Osteocyte (in vitro differentiated cells): ENCODE results near the gene LPIN3. TPM values are rescaled to one million over a fixed set of nuclear protein-coding genes. Genes with fewer than 3 reads are reported as not detected.

Source experiments
- DNase-seq: peaks from one replicate; pipeline ENCODE4 v3.0.0; 2021; ENCODE audit warnings: mixed read lengths; ENCODE audit not compliant: unreplicated experiment; ENCODE audit errors: extremely low spot score
- H3K27ac Mint-ChIP-seq: one replicate; pipeline ENCODE4 v1.8.0; 2021; ENCODE audit warnings: mild to moderate bottlenecking, mixed read lengths; ENCODE audit not compliant: unreplicated experiment
- H3K27me3 Mint-ChIP-seq: one replicate; pipeline ENCODE4 v1.8.0; 2021; ENCODE audit warnings: mixed read lengths; ENCODE audit not compliant: unreplicated experiment
- H3K36me3 Mint-ChIP-seq: one replicate; pipeline ENCODE4 v1.8.0; 2021; ENCODE audit warnings: mixed read lengths; ENCODE audit not compliant: unreplicated experiment
- H3K4me1 Mint-ChIP-seq: one replicate; pipeline ENCODE4 v1.8.0; 2021; ENCODE audit warnings: mixed read lengths; ENCODE audit not compliant: unreplicated experiment
- H3K4me3 Mint-ChIP-seq: one replicate; pipeline ENCODE4 v1.8.0; 2021; ENCODE audit warnings: mild to moderate bottlenecking, moderate library complexity, mixed read lengths; ENCODE audit not compliant: unreplicated experiment
- H3K9me3 Mint-ChIP-seq: one replicate; pipeline ENCODE4 v1.8.0; 2021; ENCODE audit warnings: mixed read lengths; ENCODE audit not compliant: unreplicated experiment
- total RNA-seq: library from RNA; stranded (reverse); gene quantifications from 2 replicates; pipeline ENCODE4 v1.2.1, GENCODE V29; 2021
- TF ChIP-seq, protein P1 (sequence below): fragments of 200-600 bp; sonication (generic); IDR thresholded peaks from 2 replicates; pipeline ENCODE4 v1.5.0; 2021; ENCODE audit warnings: antibody characterized with exemption, mild to moderate bottlenecking, moderate library complexity

Gene LPIN3
- total RNA-seq, 1 donor from 2014 or later, result 2.9 TPM

DNA sequence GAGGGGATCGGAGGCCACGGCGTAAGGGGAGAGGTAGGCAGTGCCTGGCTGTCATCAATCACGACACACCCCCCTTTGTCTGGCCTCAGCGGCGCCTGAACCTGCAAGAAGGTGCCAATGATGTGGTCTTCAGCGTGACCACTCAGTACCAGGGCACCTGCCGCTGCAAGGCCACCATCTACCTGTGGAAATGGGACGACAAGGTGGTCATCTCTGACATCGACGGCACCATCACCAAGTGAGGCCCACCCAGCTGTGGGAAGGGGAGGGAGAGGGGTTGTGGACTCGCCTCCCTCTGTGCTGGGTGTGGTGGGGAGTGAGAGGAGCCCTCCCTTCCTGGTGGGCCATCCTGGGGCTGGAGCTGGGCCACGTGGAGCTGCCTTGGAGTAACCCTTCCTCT, 16.3 kb downstream of the LPIN3 start:
- DNase-seq, result no peak
- no peak overlapping the region for H3K27ac Mint-ChIP-seq

DNA sequence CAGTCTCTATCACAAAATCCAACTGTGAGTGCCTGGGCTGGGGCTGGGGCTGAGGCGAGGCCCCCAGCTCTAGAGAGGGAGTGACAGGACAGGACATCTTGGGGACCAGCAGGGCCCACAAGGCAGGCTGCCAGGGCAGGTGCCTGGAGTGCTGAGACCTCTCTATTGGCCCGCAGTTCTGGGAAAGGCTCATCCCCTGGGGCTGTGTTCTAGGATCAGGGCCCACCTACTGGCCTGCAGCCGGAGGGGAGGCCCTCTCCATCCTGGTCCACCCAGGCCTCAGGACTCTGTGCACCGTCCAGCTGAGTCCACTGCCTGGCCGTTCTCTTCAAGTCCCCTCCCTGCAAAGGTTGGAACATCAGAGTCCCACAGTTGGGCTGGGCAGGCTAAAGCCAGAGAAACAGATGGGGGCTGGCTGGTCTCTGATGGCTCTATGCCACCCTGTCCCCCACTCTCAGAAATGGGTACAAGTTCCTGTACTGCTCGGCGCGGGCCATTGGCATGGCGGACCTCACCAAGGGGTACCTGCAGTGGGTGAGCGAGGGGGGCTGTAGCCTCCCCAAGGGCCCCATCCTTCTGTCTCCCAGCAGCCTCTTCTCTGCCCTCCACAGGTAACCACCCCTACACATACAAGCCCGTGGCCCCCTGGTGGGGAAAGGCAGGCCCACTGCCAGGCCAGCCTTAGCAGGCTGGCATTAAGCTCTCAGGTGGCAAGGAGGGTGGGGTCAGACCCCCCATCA, 17.0 kb downstream of the LPIN3 start:
- TF ChIP-seq, protein P1, sequence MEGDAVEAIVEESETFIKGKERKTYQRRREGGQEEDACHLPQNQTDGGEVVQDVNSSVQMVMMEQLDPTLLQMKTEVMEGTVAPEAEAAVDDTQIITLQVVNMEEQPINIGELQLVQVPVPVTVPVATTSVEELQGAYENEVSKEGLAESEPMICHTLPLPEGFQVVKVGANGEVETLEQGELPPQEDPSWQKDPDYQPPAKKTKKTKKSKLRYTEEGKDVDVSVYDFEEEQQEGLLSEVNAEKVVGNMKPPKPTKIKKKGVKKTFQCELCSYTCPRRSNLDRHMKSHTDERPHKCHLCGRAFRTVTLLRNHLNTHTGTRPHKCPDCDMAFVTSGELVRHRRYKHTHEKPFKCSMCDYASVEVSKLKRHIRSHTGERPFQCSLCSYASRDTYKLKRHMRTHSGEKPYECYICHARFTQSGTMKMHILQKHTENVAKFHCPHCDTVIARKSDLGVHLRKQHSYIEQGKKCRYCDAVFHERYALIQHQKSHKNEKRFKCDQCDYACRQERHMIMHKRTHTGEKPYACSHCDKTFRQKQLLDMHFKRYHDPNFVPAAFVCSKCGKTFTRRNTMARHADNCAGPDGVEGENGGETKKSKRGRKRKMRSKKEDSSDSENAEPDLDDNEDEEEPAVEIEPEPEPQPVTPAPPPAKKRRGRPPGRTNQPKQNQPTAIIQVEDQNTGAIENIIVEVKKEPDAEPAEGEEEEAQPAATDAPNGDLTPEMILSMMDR, result no peak
- no peak for DNase-seq
- H3K27me3 Mint-ChIP-seq, result no peaks in the 10 kb centered on the region
- no peaks in the 10 kb centered on the region for H3K4me1 Mint-ChIP-seq
- H3K27ac Mint-ChIP-seq, result no peak overlapping the region
- no peaks in the 10 kb centered on the region for H3K36me3 Mint-ChIP-seq
- H3K9me3 Mint-ChIP-seq, result no peaks in the 10 kb centered on the region
- H3K4me3 Mint-ChIP-seq, result no peak overlapping the region

More for the DNA sequence above, 16.3 kb downstream of the LPIN3 start:
- no peak overlapping the region for H3K4me3 Mint-ChIP-seq
- no peaks in the 10 kb centered on the region for H3K4me1 Mint-ChIP-seq
- TF ChIP-seq, protein P1, result no peak
- no peaks in the 10 kb centered on the region for H3K9me3 Mint-ChIP-seq
- no peaks in the 10 kb centered on the region for H3K36me3 Mint-ChIP-seq
- no peaks in the 10 kb centered on the region for H3K27me3 Mint-ChIP-seq

DNA sequence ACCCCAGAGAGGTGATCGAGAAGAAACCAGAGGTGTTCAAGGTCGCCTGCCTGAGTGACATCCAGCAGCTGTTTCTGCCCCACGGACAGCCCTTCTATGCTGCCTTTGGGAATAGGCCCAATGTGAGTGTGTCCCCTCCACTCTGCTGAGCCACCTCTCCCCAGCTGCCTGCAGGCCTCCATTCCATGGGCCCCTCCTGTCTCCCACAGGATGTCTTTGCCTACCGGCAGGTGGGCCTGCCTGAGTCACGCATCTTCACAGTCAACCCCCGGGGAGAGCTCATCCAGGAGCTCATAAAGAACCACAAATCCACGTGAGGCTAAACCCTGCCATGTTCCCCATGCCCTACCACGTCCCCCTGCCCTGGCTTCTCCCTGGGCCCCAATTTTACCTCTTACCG, 17.6 kb downstream of the LPIN3 start:
- Mint-ChIP-seq H3K36me3 (no peaks in the 10 kb centered on the region), H3K4me1 (no peaks in the 10 kb centered on the region), H3K9me3 (no peaks in the 10 kb centered on the region), H3K4me3 (no peak overlapping the region), H3K27ac (no peak overlapping the region), H3K27me3 (no peaks in the 10 kb centered on the region)
- TF ChIP-seq, protein P1, result no peak
- DNase-seq, result no peak

DNA sequence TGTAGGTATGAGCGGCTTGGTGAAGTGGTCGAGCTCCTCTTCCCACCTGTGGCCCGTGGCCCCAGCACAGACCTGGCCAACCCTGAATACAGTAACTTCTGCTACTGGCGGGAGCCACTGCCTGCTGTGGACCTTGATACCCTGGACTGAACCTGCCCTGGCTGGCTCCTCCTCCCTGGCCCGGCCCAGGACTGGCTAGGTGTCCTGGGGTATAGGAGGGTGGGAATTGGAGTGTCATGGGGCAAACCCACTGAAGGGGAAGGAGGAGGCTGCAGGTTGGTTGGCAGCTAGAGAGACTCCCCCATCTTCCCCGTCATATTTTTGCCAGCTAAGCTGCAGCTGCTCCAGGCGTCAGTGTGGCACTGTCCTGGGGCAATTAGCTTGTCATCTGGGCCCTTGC, 18.1 kb downstream of the LPIN3 start:
- no peak overlapping the region for H3K27ac Mint-ChIP-seq
- TF ChIP-seq, protein P1, result no peak
- no peaks in the 10 kb centered on the region for H3K4me1 Mint-ChIP-seq
- no peaks in the 10 kb centered on the region for H3K9me3 Mint-ChIP-seq
- no peak overlapping the region for H3K4me3 Mint-ChIP-seq
- no peaks in the 10 kb centered on the region for H3K27me3 Mint-ChIP-seq
- H3K36me3 Mint-ChIP-seq, result no peaks in the 10 kb centered on the region
- no peak for DNase-seq

DNA sequence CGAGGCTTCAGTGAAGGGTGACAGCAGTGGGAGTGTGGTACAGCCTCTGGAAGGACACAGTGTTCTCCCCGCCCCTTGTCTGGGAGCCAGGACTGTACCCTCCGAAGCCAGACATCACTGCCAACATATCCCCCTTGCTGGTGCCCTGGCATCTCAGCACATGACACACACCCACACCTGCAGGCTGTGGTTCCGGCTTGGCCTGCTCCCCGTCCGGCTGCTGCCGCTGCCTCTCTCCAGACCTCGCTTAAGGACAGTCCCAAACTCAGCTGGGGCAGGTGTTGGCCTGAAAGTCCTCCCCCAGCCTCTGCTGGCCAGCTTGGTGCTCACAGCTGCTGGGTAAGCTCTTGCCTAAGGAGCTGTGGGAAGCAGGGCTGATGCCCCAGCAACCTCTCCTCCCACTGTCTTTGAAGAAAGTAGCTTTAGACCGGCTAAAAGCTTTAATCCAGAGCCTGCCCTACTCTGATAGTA, 19.0 kb downstream of the LPIN3 start:
- no peak overlapping the region for H3K4me3 Mint-ChIP-seq
- TF ChIP-seq, protein P1, result no peak
- H3K27me3 Mint-ChIP-seq, result no peaks in the 10 kb centered on the region
- no peaks in the 10 kb centered on the region for H3K9me3 Mint-ChIP-seq
- no peaks in the 10 kb centered on the region for H3K36me3 Mint-ChIP-seq
- no peak overlapping the region for H3K27ac Mint-ChIP-seq
- no peak for DNase-seq
- no peaks in the 10 kb centered on the region for H3K4me1 Mint-ChIP-seq
